Measurements from ENCODE around the gene SLC25A31.

The SLC25A31 gene

DNA sequence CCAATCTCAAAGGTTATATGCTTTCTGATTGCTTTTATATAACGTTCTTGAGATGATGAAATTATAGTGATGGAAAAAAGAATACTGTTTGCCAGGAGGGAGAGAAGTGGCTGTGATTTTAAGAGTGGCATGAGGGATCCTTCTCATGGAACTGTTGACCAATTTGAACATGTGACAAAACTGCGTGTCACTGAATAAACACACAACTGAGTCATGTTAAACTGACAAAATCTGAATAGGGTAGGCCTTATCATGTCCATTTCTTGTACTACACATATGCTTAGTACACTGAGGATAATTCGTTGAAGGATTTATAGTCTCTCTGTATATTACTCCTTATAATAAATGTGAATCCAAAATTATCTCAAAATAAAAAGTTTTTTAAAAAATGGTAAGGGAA, 29.7 kb downstream of the SLC25A31 start:
- WGBS (ENCODE audit: extremely low coverage, insufficient coverage, insufficient read length), result no CpG with 5 or more reads among the region's 3 CpGs
- H3K18ac ChIP-seq (ENCODE audit: low read length), result no peak overlapping the region

DNA sequence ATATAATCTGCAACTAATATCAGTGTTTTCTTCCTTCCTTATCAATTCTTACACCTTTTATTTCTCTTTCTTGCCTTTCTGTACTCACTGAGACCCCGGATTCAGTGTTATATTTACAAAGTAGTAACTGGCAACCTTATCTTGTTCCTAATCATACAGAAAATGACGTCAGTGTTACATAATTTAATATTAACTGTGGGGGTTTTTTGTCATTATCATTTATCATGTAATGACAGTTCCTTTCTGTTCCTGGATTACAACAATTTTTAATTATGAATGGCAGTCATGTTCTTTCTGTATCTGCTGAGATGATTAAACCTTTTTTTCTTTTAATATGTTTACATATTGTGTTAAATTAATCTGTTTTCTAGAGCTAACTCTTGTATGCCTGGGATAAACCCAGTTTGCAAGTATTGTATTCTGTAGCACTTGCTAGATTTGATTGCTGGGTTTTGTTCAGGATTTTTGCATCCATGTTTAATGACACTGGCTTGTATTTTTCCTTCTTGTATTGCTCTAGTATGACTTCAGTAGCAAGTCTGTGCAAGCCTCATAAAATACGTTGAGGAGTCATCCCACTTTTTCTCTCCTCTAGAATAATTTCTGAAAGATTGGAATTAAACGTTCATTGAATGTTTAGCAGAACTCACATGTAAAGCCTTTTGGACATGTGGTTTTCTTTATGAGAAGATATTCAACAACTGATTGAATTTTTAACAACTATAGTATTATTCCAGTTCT, 41.5 kb downstream of the SLC25A31 start:
- Histone ChIP-seq H3K14ac (ENCODE audit: low read length) (no peak overlapping the region), H2BK5ac (ENCODE audit: low read depth, low read length, poor library complexity) (no peak overlapping the region), H4K8ac (ENCODE audit: low read depth, low read length) (no peak overlapping the region), H3K23ac (ENCODE audit: low read length) (no peak overlapping the region), H4K12ac (ENCODE audit: low read depth, low read length) (no peak overlapping the region), H4K91ac (ENCODE audit: low read depth, low read length) (no peak overlapping the region), H3K18ac (ENCODE audit: low read length) (no peak overlapping the region), H2AFZ (ENCODE audit: insufficient read depth, low read length, poor library complexity) (no peak overlapping the region), H3K9me3 (ENCODE audit: insufficient read depth, low read depth, low read length) (no peaks in the 10 kb centered on the region), H3K27me3 (ENCODE audit: insufficient read depth, low read length) (no peaks in the 10 kb centered on the region), H3K4me3 (ENCODE audit: low read depth, low read length) (no peak overlapping the region), H3K79me2 (ENCODE audit: control insufficient read depth, insufficient read depth, low read length, poor library complexity) (no peaks in the 10 kb centered on the region), H3K4ac (ENCODE audit: low read depth, low read length) (no peak overlapping the region), H3K27ac (ENCODE audit: low read depth, low read length) (no peak overlapping the region), H3K79me1 (ENCODE audit: low read length) (no peaks in the 10 kb centered on the region), H3K36me3 (ENCODE audit: control insufficient read depth in 1 of 2, insufficient read depth in 2 of 2, low read length in 2 of 2) (no peaks in the 10 kb centered on the region), H3K9ac (ENCODE audit: low read length) (no peak overlapping the region), H3K4me1 (ENCODE audit: control insufficient read depth in 1 of 2, insufficient read depth in 2 of 2, low read length in 2 of 2) (no peaks in the 10 kb centered on the region), H2BK12ac (ENCODE audit: low read length) (no peak overlapping the region), H3K4me2 (ENCODE audit: low read length) (no peak overlapping the region), H2AK5ac (ENCODE audit: low read length) (no peak overlapping the region), H2BK120ac (ENCODE audit: insufficient read depth, low read length, poor library complexity) (no peak overlapping the region)
- no CpG with 5 or more reads among the region's 4 CpGs for WGBS (ENCODE audit: extremely low coverage, insufficient coverage, insufficient read length)
- no peak for DNase-seq

More for the DNA sequence above, 29.7 kb downstream of the SLC25A31 start:
- Histone ChIP-seq H4K91ac (ENCODE audit: low read depth, low read length) (no peak overlapping the region), H3K79me2 (ENCODE audit: control insufficient read depth, insufficient read depth, low read length, poor library complexity) (no peaks in the 10 kb centered on the region), H3K4me2 (ENCODE audit: low read length) (no peak overlapping the region), H3K9me3 (ENCODE audit: insufficient read depth, low read depth, low read length) (no peaks in the 10 kb centered on the region), H4K12ac (ENCODE audit: low read depth, low read length) (no peak overlapping the region), H3K36me3 (ENCODE audit: control insufficient read depth in 1 of 2, insufficient read depth in 2 of 2, low read length in 2 of 2) (no peaks in the 10 kb centered on the region), H3K4me3 (ENCODE audit: low read depth, low read length) (no peak overlapping the region), H3K79me1 (ENCODE audit: low read length) (no peaks in the 10 kb centered on the region), H3K27me3 (ENCODE audit: insufficient read depth, low read length) (no peaks in the 10 kb centered on the region), H3K27ac (ENCODE audit: low read depth, low read length) (no peak overlapping the region), H3K23ac (ENCODE audit: low read length) (no peak overlapping the region), H2BK12ac (ENCODE audit: low read length) (no peak overlapping the region), H2BK120ac (ENCODE audit: insufficient read depth, low read length, poor library complexity) (no peak overlapping the region), H2AK5ac (ENCODE audit: low read length) (no peak overlapping the region), H3K9ac (ENCODE audit: low read length) (no peak overlapping the region), H3K14ac (ENCODE audit: low read length) (no peak overlapping the region), H2BK5ac (ENCODE audit: low read depth, low read length, poor library complexity) (no peak overlapping the region), H3K4me1 (ENCODE audit: control insufficient read depth in 1 of 2, insufficient read depth in 2 of 2, low read length in 2 of 2) (no peaks in the 10 kb centered on the region), H2AFZ (ENCODE audit: insufficient read depth, low read length, poor library complexity) (no peak overlapping the region), H4K8ac (ENCODE audit: low read depth, low read length) (no peak overlapping the region), H3K4ac (ENCODE audit: low read depth, low read length) (no peak overlapping the region)
- DNase-seq, result no peak

DNA sequence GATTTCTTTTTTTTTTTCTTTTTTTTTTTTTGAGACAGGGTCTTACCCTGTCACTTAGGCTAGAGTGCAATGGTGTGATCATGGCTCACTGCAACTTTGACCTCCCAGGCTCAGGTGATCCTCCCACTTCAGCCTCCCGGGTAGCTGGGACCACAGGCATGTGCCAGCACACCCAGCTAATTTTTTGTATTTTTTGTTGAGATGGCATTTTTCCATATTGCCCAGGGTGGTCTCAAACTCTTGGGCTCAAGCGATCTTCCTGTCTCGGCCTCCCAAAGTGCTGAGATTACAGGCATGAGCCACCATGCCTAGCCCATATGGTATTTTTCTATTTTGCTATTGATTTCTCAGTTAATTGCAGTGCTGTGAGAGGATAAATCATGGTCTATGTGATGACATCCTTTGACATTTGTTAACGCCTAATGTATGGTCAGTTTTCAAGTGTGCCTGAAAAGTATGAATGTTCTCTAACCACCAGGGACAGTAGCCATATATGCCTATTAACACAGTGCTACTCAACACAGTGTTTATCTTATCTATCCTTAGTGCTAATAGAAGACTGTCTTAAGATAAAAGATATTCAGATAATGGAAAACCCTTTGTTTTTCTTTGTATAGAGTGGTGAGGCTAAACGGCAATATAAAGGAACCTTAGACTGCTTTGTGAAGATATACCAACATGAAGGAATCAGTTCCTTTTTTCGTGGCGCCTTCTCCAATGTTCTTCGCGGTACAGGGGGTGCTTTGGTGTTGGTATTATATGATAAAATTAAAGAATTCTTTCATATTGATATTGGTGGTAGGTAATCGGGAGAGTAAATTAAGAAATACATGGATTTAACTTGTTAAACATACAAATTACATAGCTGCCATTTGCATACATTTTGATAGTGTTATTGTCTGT, 42.8 kb downstream of the SLC25A31 start:
- no CpG with 5 or more reads among the region's 10 CpGs for WGBS (ENCODE audit: extremely low coverage, insufficient coverage, insufficient read length)
- Histone ChIP-seq H2AK5ac (ENCODE audit: low read length) (no peak overlapping the region), H3K4me1 (ENCODE audit: control insufficient read depth in 1 of 2, insufficient read depth in 2 of 2, low read length in 2 of 2) (no peaks in the 10 kb centered on the region), H3K27me3 (ENCODE audit: insufficient read depth, low read length) (no peaks in the 10 kb centered on the region), H2BK120ac (ENCODE audit: insufficient read depth, low read length, poor library complexity) (no peak overlapping the region), H4K8ac (ENCODE audit: low read depth, low read length) (no peak overlapping the region), H3K27ac (ENCODE audit: low read depth, low read length) (no peak overlapping the region), H4K91ac (ENCODE audit: low read depth, low read length) (no peak overlapping the region), H2BK5ac (ENCODE audit: low read depth, low read length, poor library complexity) (no peak overlapping the region), H3K4me3 (ENCODE audit: low read depth, low read length) (no peak overlapping the region), H4K12ac (ENCODE audit: low read depth, low read length) (no peak overlapping the region), H3K79me1 (ENCODE audit: low read length) (no peaks in the 10 kb centered on the region), H3K23ac (ENCODE audit: low read length) (no peak overlapping the region), H2AFZ (ENCODE audit: insufficient read depth, low read length, poor library complexity) (no peak overlapping the region), H3K14ac (ENCODE audit: low read length) (no peak overlapping the region), H3K79me2 (ENCODE audit: control insufficient read depth, insufficient read depth, low read length, poor library complexity) (no peaks in the 10 kb centered on the region), H3K36me3 (ENCODE audit: control insufficient read depth in 1 of 2, insufficient read depth in 2 of 2, low read length in 2 of 2) (no peaks in the 10 kb centered on the region), H3K9me3 (ENCODE audit: insufficient read depth, low read depth, low read length) (no peaks in the 10 kb centered on the region), H3K9ac (ENCODE audit: low read length) (no peak overlapping the region), H3K18ac (ENCODE audit: low read length) (no peak overlapping the region), H3K4me2 (ENCODE audit: low read length) (no peak overlapping the region), H2BK12ac (ENCODE audit: low read length) (no peak overlapping the region), H3K4ac (ENCODE audit: low read depth, low read length) (no peak overlapping the region)
- DNase-seq, result no peak

DNA sequence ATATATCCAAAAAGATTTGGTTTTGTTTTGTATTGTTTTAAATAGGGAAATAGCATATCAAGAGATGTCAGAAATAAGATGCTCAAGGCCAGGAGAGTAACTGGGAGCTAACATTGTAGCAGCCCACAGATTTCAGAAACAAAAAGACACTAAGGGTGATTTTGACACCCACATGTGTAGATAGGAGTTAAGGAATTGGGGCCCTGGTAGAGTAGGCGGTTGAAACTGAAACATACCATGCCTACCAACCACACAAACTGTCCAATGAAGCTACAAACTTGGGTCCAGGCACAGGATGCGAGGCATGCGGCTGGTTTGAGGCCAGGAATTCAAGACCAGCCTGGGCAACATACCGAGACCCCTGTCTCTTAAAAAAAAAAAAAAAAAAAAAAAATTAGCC, 45.6 kb downstream of the SLC25A31 start:
- Histone ChIP-seq H4K8ac (ENCODE audit: low read depth, low read length) (no peak overlapping the region), H3K18ac (ENCODE audit: low read length) (no peak overlapping the region), H3K4me1 (ENCODE audit: control insufficient read depth in 1 of 2, insufficient read depth in 2 of 2, low read length in 2 of 2) (no peaks in the 10 kb centered on the region), H3K23ac (ENCODE audit: low read length) (no peak overlapping the region), H3K4me3 (ENCODE audit: low read depth, low read length) (no peak overlapping the region), H3K27me3 (ENCODE audit: insufficient read depth, low read length) (no peaks in the 10 kb centered on the region), H3K79me2 (ENCODE audit: control insufficient read depth, insufficient read depth, low read length, poor library complexity) (no peaks in the 10 kb centered on the region), H3K9me3 (ENCODE audit: insufficient read depth, low read depth, low read length) (no peaks in the 10 kb centered on the region), H3K14ac (ENCODE audit: low read length) (no peak overlapping the region), H2BK120ac (ENCODE audit: insufficient read depth, low read length, poor library complexity) (no peak overlapping the region), H2AK5ac (ENCODE audit: low read length) (no peak overlapping the region), H4K91ac (ENCODE audit: low read depth, low read length) (no peak overlapping the region), H3K4ac (ENCODE audit: low read depth, low read length) (no peak overlapping the region), H3K4me2 (ENCODE audit: low read length) (no peak overlapping the region), H3K79me1 (ENCODE audit: low read length) (no peaks in the 10 kb centered on the region), H3K27ac (ENCODE audit: low read depth, low read length) (no peak overlapping the region), H4K12ac (ENCODE audit: low read depth, low read length) (no peak overlapping the region), H3K9ac (ENCODE audit: low read length) (no peak overlapping the region), H2BK5ac (ENCODE audit: low read depth, low read length, poor library complexity) (no peak overlapping the region), H3K36me3 (ENCODE audit: control insufficient read depth in 1 of 2, insufficient read depth in 2 of 2, low read length in 2 of 2) (no peaks in the 10 kb centered on the region), H2AFZ (ENCODE audit: insufficient read depth, low read length, poor library complexity) (no peak overlapping the region), H2BK12ac (ENCODE audit: low read length) (no peak overlapping the region)
- no CpG with 5 or more reads among the region's 4 CpGs for WGBS (ENCODE audit: extremely low coverage, insufficient coverage, insufficient read length)
- DNase-seq, result no peak

Data from trophoblast cell (in vitro differentiated cells and primary cell).